ENCODE data around the gene DDR2.

Gene DDR2

DNA sequence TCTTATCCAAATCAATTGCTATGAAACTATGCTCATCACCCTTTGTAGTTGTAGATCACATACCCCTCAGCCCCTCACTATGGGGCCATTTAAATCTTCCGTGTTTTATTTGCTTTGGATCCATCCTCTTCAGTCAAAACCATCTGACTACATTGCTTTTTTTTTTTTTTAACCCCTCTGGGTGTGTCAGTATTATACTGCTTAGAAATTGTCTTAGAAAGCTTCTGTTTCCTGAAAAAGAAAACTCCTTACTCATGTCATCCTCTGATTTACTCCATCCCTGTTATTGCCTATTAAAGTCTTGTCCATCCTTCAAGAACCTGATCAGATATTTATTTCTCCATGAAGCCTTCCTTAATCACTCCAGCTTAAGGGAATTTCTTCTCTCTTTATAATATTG lies 84.3 kb downstream of the DDR2 start:
- CTCF ChIA-PET: interaction anchor here (0.7 kb wide), 1 partner anchor 19 kb away, joined by 3 read pairs; no protein-coding TSS in a partner anchor
- DNase-seq (ENCODE audit: extremely low spot score): no peak
- TF ChIP-seq CTBP1 (IDR thresholded peaks at IDR 0.05; ENCODE audit: borderline replicate concordance): no peak
- TF ChIP-seq HDGF (IDR thresholded peaks at IDR 0.05; ENCODE audit: borderline replicate concordance): no peak
- TF ChIP-seq BHLHE40 (IDR thresholded peaks at IDR 0.05; ENCODE audit: borderline replicate concordance): no peak
- TF ChIP-seq SUZ12 (IDR thresholded peaks at IDR 0.05): no peak
- no peak for TF ChIP-seq FOXA1 (IDR thresholded peaks at IDR 0.05)
- TF ChIP-seq L3MBTL2 (conservative IDR thresholded peaks at IDR 0.05): no peak
- TF ChIP-seq, protein P1, sequence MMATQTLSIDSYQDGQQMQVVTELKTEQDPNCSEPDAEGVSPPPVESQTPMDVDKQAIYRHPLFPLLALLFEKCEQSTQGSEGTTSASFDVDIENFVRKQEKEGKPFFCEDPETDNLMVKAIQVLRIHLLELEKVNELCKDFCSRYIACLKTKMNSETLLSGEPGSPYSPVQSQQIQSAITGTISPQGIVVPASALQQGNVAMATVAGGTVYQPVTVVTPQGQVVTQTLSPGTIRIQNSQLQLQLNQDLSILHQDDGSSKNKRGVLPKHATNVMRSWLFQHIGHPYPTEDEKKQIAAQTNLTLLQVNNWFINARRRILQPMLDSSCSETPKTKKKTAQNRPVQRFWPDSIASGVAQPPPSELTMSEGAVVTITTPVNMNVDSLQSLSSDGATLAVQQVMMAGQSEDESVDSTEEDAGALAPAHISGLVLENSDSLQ (IDR thresholded peaks at IDR 0.05): no peak
- TF ChIP-seq LEF1 (IDR thresholded peaks at IDR 0.05; ENCODE audit: borderline replicate concordance): no peak
- no peak for TF ChIP-seq SP1 (IDR thresholded peaks at IDR 0.05)
- POLR2A ChIA-PET: no interaction called here

DNA sequence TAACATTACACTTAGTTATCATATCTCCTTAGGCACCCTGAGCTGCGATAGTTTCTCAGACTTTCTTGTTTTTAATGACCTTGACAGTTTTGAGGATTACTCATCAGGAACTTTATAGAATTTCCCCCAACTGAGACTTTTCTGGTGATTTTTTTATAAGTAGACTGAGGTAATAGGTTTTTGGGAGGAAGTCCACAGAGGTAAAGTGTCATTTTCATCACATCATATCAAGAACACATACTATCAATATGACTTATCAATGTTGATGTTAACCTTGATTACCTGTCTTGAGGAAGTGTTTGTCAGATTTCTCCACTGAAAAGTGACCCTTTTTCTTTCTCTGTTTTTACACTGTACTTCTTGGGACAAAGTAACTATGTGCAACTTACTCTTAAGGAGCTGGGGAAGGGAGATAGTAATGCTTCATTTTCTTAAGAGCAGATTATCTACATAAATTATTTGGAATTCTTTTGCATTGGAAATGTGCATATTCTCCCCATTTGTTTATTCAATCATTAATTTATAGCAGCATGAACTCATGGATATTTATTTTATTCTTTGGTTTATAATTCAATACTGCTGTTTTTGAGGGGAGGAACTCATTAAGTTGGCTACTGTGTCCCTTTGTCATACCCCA lies 85.4 kb downstream of the DDR2 start:
- ChIA-PET CTCF (no interaction called here), POLR2A (no interaction called here)
- TF ChIP-seq CTBP1 (IDR thresholded peaks at IDR 0.05; ENCODE audit: borderline replicate concordance) (no peak), ARNT (IDR thresholded peaks at IDR 0.05) (no peak), SUZ12 (IDR thresholded peaks at IDR 0.05) (no peak), NFRKB (IDR thresholded peaks at IDR 0.05) (no peak), FOXM1 (IDR thresholded peaks at IDR 0.05; ENCODE audit: borderline replicate concordance) (no peak), TARDBP (IDR thresholded peaks at IDR 0.05) (no peak), LEF1 (IDR thresholded peaks at IDR 0.05; ENCODE audit: borderline replicate concordance) (no peak), HDGF (IDR thresholded peaks at IDR 0.05; ENCODE audit: borderline replicate concordance) (no peak), BHLHE40 (IDR thresholded peaks at IDR 0.05; ENCODE audit: borderline replicate concordance) (no peak), FOXA1 (IDR thresholded peaks at IDR 0.05) (no peak), FOXK2 (IDR thresholded peaks at IDR 0.05) (no peak), ELF4 (IDR thresholded peaks at IDR 0.05) (no peak)
- TF ChIP-seq, protein P1 (IDR thresholded peaks at IDR 0.05): no peak
- DNase-seq (ENCODE audit: extremely low spot score): no peak

DNA sequence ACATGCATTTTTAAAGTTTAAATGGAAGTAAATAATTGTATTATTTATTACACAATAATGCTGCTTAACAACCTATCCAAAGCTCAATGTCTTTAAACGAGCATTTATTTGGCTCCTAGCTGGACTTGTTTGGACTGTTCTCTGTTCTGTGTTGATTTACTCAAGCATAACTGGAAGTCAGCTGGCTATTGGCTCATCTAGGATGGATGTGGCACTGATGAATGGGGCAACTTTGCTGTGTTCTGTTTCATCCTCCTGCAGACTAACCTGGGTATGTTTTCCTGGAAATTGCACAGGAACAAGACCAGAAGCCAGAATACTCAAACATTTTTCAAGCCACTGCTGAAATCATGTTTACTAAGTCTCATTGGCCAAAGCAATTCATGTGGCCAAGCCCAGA lies 87.4 kb downstream of the DDR2 start:
- DNase-seq (ENCODE audit: extremely low spot score): no peak
- CTCF ChIA-PET: no interaction called here
- TF ChIP-seq SP1 (IDR thresholded peaks at IDR 0.05): no peak
- no peak for TF ChIP-seq NFRKB (IDR thresholded peaks at IDR 0.05)
- TF ChIP-seq ARNT (IDR thresholded peaks at IDR 0.05): no peak
- TF ChIP-seq HDGF (IDR thresholded peaks at IDR 0.05; ENCODE audit: borderline replicate concordance): no peak
- no peak for TF ChIP-seq FOXM1 (IDR thresholded peaks at IDR 0.05; ENCODE audit: borderline replicate concordance)
- no peak for TF ChIP-seq CTBP1 (IDR thresholded peaks at IDR 0.05; ENCODE audit: borderline replicate concordance)
- no peak for TF ChIP-seq TARDBP (IDR thresholded peaks at IDR 0.05)
- TF ChIP-seq ELF4 (IDR thresholded peaks at IDR 0.05): no peak
- no peak for TF ChIP-seq ZNF384 (IDR thresholded peaks at IDR 0.05)
- no peak for TF ChIP-seq FOXK2 (IDR thresholded peaks at IDR 0.05)
- TF ChIP-seq, protein P1 (IDR thresholded peaks at IDR 0.05): no peak
- TF ChIP-seq L3MBTL2 (conservative IDR thresholded peaks at IDR 0.05): no peak
- TF ChIP-seq SUZ12 (IDR thresholded peaks at IDR 0.05): no peak
- TF ChIP-seq FOXA1 (IDR thresholded peaks at IDR 0.05): no peak
- POLR2A ChIA-PET: no interaction called here

DNA sequence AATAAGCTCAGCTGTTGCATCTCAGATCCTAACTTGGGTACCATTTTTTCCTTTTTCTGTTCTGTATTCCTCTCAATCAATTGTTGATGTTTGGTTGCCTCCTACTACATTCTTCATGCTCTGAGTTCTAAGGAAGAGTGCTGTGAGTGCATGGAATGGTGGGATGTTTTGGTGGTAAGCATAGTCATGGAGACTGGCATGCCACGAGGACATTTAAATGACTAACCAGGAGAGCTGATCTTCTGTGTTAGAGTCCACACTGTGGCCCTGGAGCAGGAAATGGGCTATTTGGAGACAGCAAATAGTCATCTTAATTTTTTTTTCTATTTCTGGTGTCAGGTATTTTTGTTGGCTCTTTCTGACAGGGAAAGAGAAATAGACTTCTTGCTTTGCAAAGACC lies 88.7 kb downstream of the DDR2 start:
- CTCF ChIA-PET: no interaction called here
- POLR2A ChIA-PET: no interaction called here
- no peak for TF ChIP-seq BHLHE40 (IDR thresholded peaks at IDR 0.05; ENCODE audit: borderline replicate concordance)
- TF ChIP-seq LEF1 (IDR thresholded peaks at IDR 0.05; ENCODE audit: borderline replicate concordance): no peak
- no peak for TF ChIP-seq HDGF (IDR thresholded peaks at IDR 0.05; ENCODE audit: borderline replicate concordance)
- no peak for TF ChIP-seq TARDBP (IDR thresholded peaks at IDR 0.05)
- TF ChIP-seq ZNF384 (IDR thresholded peaks at IDR 0.05): no peak
- TF ChIP-seq FOXA1 (IDR thresholded peaks at IDR 0.05): no peak
- no peak for DNase-seq (ENCODE audit: extremely low spot score)

DNA sequence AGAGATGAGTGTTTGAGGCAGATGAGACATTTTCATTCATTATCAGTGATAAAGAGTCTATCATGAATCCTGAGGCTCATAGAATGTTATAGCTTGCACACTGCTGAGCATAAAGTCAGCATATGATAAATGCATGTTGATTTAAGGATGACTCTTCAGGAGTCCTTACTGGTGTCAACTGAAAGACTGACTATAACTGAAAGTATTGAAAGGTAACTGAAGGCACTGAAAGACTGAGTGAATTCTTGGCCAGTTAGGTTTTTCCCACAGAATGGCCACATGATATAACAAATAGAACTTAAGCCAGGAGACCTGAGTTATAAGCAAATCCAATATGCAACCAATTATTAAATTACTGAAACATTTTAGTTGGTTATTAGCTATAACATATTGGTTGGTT lies 89.2 kb downstream of the DDR2 start:
- ChIA-PET POLR2A (no interaction called here), CTCF (no interaction called here)
- DNase-seq (ENCODE audit: extremely low spot score): no peak
- TF ChIP-seq CTBP1 (IDR thresholded peaks at IDR 0.05; ENCODE audit: borderline replicate concordance) (no peak), NFRKB (IDR thresholded peaks at IDR 0.05) (no peak)

DNA sequence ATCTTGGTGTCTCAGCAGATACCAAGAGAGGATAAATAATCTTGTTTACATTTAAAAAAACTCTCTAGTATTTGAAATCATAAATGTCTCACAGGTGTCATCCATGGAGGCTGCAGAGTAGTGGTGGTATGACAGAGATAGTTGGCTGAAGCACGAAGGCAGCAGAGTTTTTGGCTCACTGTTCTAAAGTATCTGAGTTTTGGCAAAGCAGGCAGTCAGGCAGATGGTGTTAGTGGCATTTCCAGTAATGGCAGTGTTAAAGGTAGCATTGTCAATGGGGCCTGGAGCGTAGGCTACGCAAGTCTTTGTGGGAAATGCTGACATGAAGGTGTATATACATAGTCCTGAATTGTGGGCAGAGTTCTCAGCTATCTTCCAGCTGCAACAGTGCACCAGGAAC lies 89.8 kb downstream of the DDR2 start:
- no peak for DNase-seq (ENCODE audit: extremely low spot score)
- CTCF ChIA-PET: no interaction called here
- POLR2A ChIA-PET: no interaction called here
- TF ChIP-seq L3MBTL2 (conservative IDR thresholded peaks at IDR 0.05) (no peak), FOXM1 (IDR thresholded peaks at IDR 0.05; ENCODE audit: borderline replicate concordance) (no peak), ZNF384 (IDR thresholded peaks at IDR 0.05) (no peak), HDGF (IDR thresholded peaks at IDR 0.05; ENCODE audit: borderline replicate concordance) (no peak), ELF4 (IDR thresholded peaks at IDR 0.05) (no peak), LEF1 (IDR thresholded peaks at IDR 0.05; ENCODE audit: borderline replicate concordance) (no peak), FOXK2 (IDR thresholded peaks at IDR 0.05) (no peak), FOXA1 (IDR thresholded peaks at IDR 0.05) (no peak), SUZ12 (IDR thresholded peaks at IDR 0.05) (no peak), ARNT (IDR thresholded peaks at IDR 0.05) (no peak), CTBP1 (IDR thresholded peaks at IDR 0.05; ENCODE audit: borderline replicate concordance) (no peak), BHLHE40 (IDR thresholded peaks at IDR 0.05; ENCODE audit: borderline replicate concordance) (no peak)
- TF ChIP-seq, protein P1 (IDR thresholded peaks at IDR 0.05): no peak

Measured in HEK293T (cell line).